Stimulated activated CD8-positive, alpha-beta memory T cell treated with anti-CD3 and anti-CD28 coated beads, Interleukin-15, amount 100 ng/mL, for 4 hours (primary cell): Measurements from ENCODE around the gene CASZ1.

ENCODE experiments used
- DNase-seq, 2 donors: peaks; one replicate each; pipeline ENCODE4 v3.0.0-alpha.2; 2020; ENCODE audit warnings: low read depth in 2 of 2

The CASZ1 gene

GRCh38 chr1:10724948-10725847 lies 71.2 kb downstream of the CASZ1 start:
- no peak for DNase-seq

- no peak for DNase-seq
These were observed 71.9 kb downstream of the CASZ1 start for GRCh38 chr1:10724511-10724910.

- no peak for DNase-seq
These were observed 72.4 kb downstream of the CASZ1 start for GRCh38 chr1:10724052-10724494.

GRCh38 chr1:10723317-10723716 lies 73.1 kb downstream of the CASZ1 start:
- DNase-seq: no peak

GRCh38 chr1:10722803-10723202 lies 73.6 kb downstream of the CASZ1 start:
- DNase-seq: no peak

GRCh38 chr1:10721381-10722321 lies 74.8 kb downstream of the CASZ1 start:
- no peak for DNase-seq

GRCh38 chr1:10720635-10721034 lies 75.8 kb downstream of the CASZ1 start:
- no peak for DNase-seq

GRCh38 chr1:10718083-10718415 lies 78.4 kb downstream of the CASZ1 start:
- DNase-seq: no peak

GRCh38 chr1:10717296-10718082 lies 79.0 kb downstream of the CASZ1 start:
- no peak for DNase-seq

- DNase-seq: no peak
These were observed 79.6 kb downstream of the CASZ1 start for GRCh38 chr1:10716840-10717239.

GRCh38 chr1:10714337-10715114 lies 81.9 kb downstream of the CASZ1 start:
- no peak for DNase-seq

- DNase-seq: no peak
These were observed 82.8 kb downstream of the CASZ1 start for GRCh38 chr1:10713614-10714013.

GRCh38 chr1:10712568-10713362 lies 83.7 kb downstream of the CASZ1 start:
- DNase-seq: no peak

- DNase-seq: no peak
These were observed 86.0 kb downstream of the CASZ1 start for GRCh38 chr1:10710489-10710888.

- no peak for DNase-seq
These were observed 86.8 kb downstream of the CASZ1 start for GRCh38 chr1:10709646-10710045.

GRCh38 chr1:10709165-10709564 lies 87.3 kb downstream of the CASZ1 start:
- no peak for DNase-seq

GRCh38 chr1:10708757-10709156 lies 87.7 kb downstream of the CASZ1 start:
- no peak for DNase-seq

GRCh38 chr1:10707208-10707607 lies 89.2 kb downstream of the CASZ1 start:
- DNase-seq: no peak

- no peak for DNase-seq
These were observed 90.0 kb downstream of the CASZ1 start for GRCh38 chr1:10706376-10706913.

- no peak for DNase-seq
These were observed 90.5 kb downstream of the CASZ1 start for GRCh38 chr1:10705953-10706352.
